HG02970 (cell line): ENCODE data around the gene PTPRE.

Source experiments
- ATAC-seq: cut with Tn5 transposase; IDR thresholded peaks from one replicate; pipeline ENCODE4 v1.9.1; 2021; ENCODE audit warnings: mild to moderate bottlenecking, moderate library complexity, moderate number of reproducible peaks; ENCODE audit not compliant: unreplicated experiment, low FRiP score

PTPRE gene

GRCh38 chr10:127882801-127883459 is 24.0 kb upstream of the PTPRE start:
- no peak for ATAC-seq

- no peak for ATAC-seq
Observed at GRCh38 chr10:127883516-127883915, 23.4 kb upstream of the PTPRE start.

- no peak for ATAC-seq
Observed at GRCh38 chr10:127884501-127884900, 22.4 kb upstream of the PTPRE start.

GRCh38 chr10:127886371-127887051 is 20.4 kb upstream of the PTPRE start:
- no peak for ATAC-seq

- no peak for ATAC-seq
Observed at GRCh38 chr10:127887541-127888415, 19.1 kb upstream of the PTPRE start.

GRCh38 chr10:127888521-127889312 is 18.2 kb upstream of the PTPRE start:
- no peak for ATAC-seq

GRCh38 chr10:127889605-127890195 is 17.2 kb upstream of the PTPRE start:
- no peak for ATAC-seq

- no peak for ATAC-seq
Observed at GRCh38 chr10:127890216-127890615, 16.7 kb upstream of the PTPRE start.

- no peak for ATAC-seq
Observed at GRCh38 chr10:127890832-127891334, 16.0 kb upstream of the PTPRE start.

- ATAC-seq = no peak
Observed at GRCh38 chr10:127892743-127893142, 14.2 kb upstream of the PTPRE start, which contains the start of gene CLRN3. Gene CLRN3 (minus strand): TSS chr10:127892941. CDS start chr10:127892784, 157 bp downstream.

- ATAC-seq = no peak
Observed at GRCh38 chr10:127894146-127894545, 12.8 kb upstream of the PTPRE start.

- no peak for ATAC-seq
Observed at GRCh38 chr10:127896590-127896989, 10.3 kb upstream of the PTPRE start.

GRCh38 chr10:127897177-127897576 is 9.7 kb upstream of the PTPRE start:
- ATAC-seq = no peak

- no peak for ATAC-seq
Observed at GRCh38 chr10:127899766-127900387, 7.0 kb upstream of the PTPRE start.

- no peak for ATAC-seq
Observed at GRCh38 chr10:127903789-127904188, 3.1 kb upstream of the PTPRE start.

GRCh38 chr10:127904311-127905000 is 2.4 kb upstream of the PTPRE start:
- ATAC-seq = no peak

- no peak for ATAC-seq
Observed at GRCh38 chr10:127905001-127905847, 1.7 kb upstream of the PTPRE start.

- no peak for ATAC-seq
Observed at GRCh38 chr10:127905848-127906261, 1.0 kb upstream of the PTPRE start.
